ENCODE results near the gene ABR. TPM values are rescaled to one million over a fixed set of nuclear protein-coding genes. Genes with fewer than 3 reads are reported as not detected.

The ABR gene
- total RNA-seq, 2 donors from 2014 or later, result 159 to 200 TPM

DNA sequence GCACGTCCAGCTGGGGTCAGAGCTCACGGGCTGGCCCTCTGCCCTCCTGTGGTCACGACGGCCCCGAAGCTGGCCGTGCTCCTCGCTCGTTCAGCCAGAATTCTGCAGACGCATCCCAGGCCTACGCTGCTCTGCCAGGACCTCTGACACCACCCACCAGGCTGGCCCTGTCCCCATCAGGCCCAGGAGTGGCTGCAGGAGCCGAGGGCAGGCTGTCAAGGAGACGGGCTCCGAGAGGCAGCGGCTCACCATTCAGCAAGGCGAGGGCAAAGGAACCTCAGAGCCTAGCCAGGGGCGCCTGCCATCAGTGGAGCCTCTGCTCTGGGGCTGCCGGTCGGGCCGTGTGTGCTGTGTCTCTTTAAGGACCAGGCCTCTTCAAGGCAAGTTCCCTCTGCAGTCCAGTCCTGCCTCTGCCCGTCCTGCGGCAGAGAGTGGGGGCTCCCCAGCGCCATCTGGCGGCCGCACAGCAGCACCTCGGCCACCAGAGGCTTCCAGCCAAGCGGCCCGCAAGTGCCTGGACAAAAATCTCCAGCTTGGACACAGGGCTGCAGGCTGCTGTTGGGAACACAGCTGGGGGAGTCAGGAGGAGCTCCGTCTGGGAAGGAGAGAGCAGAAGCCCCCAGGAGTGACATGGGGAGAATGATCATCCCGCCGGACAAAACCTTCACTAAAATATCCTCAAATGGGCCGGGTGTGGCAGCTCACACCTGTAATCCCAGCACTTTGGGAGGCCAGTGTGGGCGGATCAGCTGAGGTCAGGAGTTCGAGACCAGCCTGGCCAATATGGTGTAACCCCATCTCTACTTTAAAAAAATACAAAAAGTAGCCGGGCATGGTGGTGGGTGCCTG lies 7.4 kb upstream of the ABR start:
- Histone ChIP-seq H3K4me1 (ENCODE audit: control insufficient read depth in 1 of 2, low read depth in 2 of 2) (peaks cover 21 to 40% of the 10 kb centered on the region in 2 donors), H3K9me3 (no peaks in the 10 kb centered on the region), H3K27me3 (replicated peaks; ENCODE audit: insufficient read depth) (no peaks in the 10 kb centered on the region), H3K27ac (peak overlapping the region; percentile 60 to 80), H3K36me3 (no peaks in the 10 kb centered on the region), H3K4me3 (peak overlapping the region; percentile 51)
- TF ChIP-seq, protein P1, sequence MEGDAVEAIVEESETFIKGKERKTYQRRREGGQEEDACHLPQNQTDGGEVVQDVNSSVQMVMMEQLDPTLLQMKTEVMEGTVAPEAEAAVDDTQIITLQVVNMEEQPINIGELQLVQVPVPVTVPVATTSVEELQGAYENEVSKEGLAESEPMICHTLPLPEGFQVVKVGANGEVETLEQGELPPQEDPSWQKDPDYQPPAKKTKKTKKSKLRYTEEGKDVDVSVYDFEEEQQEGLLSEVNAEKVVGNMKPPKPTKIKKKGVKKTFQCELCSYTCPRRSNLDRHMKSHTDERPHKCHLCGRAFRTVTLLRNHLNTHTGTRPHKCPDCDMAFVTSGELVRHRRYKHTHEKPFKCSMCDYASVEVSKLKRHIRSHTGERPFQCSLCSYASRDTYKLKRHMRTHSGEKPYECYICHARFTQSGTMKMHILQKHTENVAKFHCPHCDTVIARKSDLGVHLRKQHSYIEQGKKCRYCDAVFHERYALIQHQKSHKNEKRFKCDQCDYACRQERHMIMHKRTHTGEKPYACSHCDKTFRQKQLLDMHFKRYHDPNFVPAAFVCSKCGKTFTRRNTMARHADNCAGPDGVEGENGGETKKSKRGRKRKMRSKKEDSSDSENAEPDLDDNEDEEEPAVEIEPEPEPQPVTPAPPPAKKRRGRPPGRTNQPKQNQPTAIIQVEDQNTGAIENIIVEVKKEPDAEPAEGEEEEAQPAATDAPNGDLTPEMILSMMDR (IDR thresholded peaks at IDR 0.05), result peak; percentile 98
- DNase-seq (ENCODE audit: low spot score) (no peak), ATAC-seq (ENCODE audit: insufficient number of reproducible peaks, low FRiP score, low read depth) (peak; percentile 66)

DNA sequence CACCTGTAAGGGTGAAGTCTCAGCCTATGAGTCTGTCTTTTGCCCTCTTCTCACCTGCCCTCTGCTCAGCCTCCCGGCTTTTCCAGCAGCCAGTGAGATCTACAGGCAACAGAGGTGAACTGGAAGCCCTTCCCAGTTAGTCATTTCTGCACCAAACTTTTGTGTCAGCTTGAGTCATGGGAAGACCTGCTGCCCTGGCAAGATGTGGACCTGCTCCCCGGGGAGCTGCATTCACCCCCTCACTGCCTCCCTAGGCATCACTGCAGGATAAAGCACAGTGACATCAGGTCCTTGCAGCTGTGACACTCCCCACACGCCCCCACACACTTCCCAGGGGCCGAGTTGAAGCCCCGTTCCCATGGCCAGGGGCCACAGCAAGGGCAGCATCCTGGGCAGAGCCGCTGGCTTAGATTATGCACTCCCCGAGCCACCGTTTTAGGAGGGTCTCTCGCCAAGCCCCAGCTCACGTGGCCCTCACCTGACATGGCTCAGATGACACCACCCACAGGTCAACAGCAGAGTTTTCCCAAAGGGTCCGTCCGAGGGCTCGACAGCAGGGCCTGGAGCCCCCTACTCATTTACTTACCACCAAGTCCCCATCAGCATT lies 6.5 kb upstream of the ABR start:
- Histone ChIP-seq H3K4me3 (peak overlapping the region; percentile 51), H3K27ac (peak overlapping the region; percentile 60 to 80), H3K27me3 (replicated peaks; ENCODE audit: insufficient read depth) (no peaks in the 10 kb centered on the region), H3K4me1 (ENCODE audit: control insufficient read depth in 1 of 2, low read depth in 2 of 2) (peaks cover 21 to 40% of the 10 kb centered on the region in 2 donors), H3K9me3 (no peaks in the 10 kb centered on the region), H3K36me3 (no peaks in the 10 kb centered on the region)
- no peak for DNase-seq (ENCODE audit: low spot score)
- TF ChIP-seq, protein P1 (IDR thresholded peaks at IDR 0.05), result no peak
- no peak for ATAC-seq (ENCODE audit: insufficient number of reproducible peaks, low FRiP score, low read depth)

DNA sequence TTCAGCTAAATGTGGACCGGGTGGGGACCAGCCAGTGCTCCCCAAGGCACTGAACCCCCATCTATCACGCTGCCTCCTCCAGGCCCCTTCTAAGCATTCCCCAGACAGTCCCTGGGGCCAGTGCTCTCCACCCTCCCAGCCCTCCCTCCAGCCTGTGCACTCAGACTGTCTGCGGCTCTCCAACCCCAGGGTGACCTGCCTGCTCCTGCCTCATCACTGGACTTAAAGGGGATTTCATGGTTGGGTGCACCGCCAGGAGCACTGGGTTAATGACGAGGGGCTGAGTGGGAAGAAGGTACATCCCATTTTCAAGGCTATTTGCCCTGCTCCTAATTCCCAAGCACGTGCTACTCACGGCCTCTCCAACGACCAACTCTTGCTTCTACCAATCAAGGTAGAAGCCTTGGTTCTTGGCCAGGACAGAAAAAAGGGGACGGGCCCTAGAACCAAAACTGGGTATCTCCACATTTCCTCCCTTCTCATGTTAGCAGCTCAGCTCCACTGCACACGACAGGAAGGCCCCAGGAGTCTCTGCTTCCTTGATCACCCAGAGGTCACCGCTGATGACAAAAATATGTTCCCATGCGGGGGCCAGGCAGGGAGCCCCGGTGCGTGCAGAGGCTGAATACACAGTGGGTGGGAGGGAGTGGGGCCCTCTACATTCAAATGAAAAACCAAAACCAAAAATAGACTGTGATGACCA lies 3.5 kb upstream of the ABR start:
- H3K36me3 ChIP-seq, result no peaks in the 10 kb centered on the region
- H3K4me1 ChIP-seq (ENCODE audit: control insufficient read depth in 1 of 2, low read depth in 2 of 2), result peaks cover 26 to 36% of the 10 kb centered on the region in 2 donors
- TF ChIP-seq, protein P1 (IDR thresholded peaks at IDR 0.05), result no peak
- H3K9me3 ChIP-seq, result no peaks in the 10 kb centered on the region
- no peak for DNase-seq (ENCODE audit: low spot score)
- no peak overlapping the region for H3K4me3 ChIP-seq
- H3K27ac ChIP-seq, result no peak overlapping the region
- no peaks in the 10 kb centered on the region for H3K27me3 ChIP-seq (replicated peaks; ENCODE audit: insufficient read depth)
- ATAC-seq (ENCODE audit: insufficient number of reproducible peaks, low FRiP score, low read depth), result no peak

DNA sequence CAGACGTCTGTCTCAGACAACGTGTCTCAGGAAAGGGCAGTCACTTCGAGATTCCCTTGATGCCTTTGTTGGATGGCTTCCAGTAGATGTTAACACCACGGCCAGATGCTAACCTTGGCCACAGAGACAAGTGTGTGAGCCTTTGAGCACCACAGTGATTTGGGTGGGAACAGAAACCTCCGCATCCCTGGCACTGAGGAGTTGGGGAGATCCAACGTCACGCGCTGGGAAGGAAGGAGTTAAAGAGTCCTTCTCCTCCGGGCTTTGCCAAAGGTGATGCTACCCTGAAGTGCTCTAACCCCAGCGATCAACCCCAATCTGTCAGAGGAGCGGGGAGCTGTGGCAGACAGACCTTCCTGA lies 3.0 kb upstream of the ABR start:
- H3K27ac ChIP-seq, result no peak overlapping the region
- H3K36me3 ChIP-seq, result no peaks in the 10 kb centered on the region
- DNase-seq (ENCODE audit: low spot score) (no peak), ATAC-seq (ENCODE audit: insufficient number of reproducible peaks, low FRiP score, low read depth) (no peak)
- no peak overlapping the region for H3K4me3 ChIP-seq
- H3K9me3 ChIP-seq, result no peaks in the 10 kb centered on the region
- H3K4me1 ChIP-seq (ENCODE audit: control insufficient read depth in 1 of 2, low read depth in 2 of 2), result peaks cover 26 to 36% of the 10 kb centered on the region in 2 donors
- H3K27me3 ChIP-seq (replicated peaks; ENCODE audit: insufficient read depth), result no peaks in the 10 kb centered on the region
- TF ChIP-seq, protein P1 (IDR thresholded peaks at IDR 0.05), result no peak

DNA sequence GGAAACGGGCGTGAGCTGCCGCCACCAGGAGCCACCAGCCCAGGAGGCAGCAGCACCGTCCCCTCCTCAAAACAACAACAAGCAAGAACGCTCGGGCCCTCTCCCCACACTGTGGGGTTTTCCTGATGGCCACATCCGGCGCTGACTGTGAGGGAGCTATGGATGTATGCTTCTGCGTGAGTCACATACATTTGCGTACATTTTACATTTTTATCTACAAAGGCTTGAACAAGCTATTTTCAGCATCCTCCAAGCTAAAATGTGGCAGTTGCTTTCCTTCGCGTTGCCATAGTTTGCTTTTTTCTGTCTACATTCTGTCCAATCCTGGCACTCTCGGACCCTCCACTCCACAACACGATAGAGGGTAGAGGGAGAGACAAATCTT lies 2.0 kb upstream of the ABR start:
- Histone ChIP-seq H3K4me1 (ENCODE audit: control insufficient read depth in 1 of 2, low read depth in 2 of 2) (peaks cover 32 to 37% of the 10 kb centered on the region in 2 donors), H3K36me3 (no peaks in the 10 kb centered on the region), H3K9me3 (no peaks in the 10 kb centered on the region), H3K27ac (no peak overlapping the region), H3K27me3 (replicated peaks; ENCODE audit: insufficient read depth) (no peaks in the 10 kb centered on the region), H3K4me3 (no peak overlapping the region)
- DNase-seq (ENCODE audit: low spot score) (no peak), ATAC-seq (ENCODE audit: insufficient number of reproducible peaks, low FRiP score, low read depth) (no peak)
- TF ChIP-seq, protein P1 (IDR thresholded peaks at IDR 0.05), result no peak
